ENCODE results near the gene SNRK.

Gene SNRK

DNA sequence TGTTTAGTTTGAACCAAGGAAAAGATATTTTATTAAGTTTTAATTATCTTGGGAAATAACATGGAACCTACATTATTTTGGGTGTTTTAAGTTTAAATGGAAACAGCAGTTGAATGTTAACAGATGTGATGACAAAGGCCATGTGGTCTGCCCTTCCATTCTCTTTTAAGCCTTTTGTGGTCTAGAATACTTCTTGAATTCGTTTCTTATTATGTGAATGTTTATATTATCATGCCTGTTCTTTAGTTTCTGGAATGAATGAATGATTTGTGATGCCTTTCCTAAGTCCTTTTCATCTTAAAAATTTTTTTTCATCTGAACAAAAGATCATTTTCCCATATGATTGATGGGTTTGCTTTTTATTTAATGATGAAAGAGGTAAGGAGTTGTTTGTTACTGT, 44.6 kb downstream of the SNRK start:
- ChIA-PET POLR2A (no interaction called here), CTCF (no interaction called here)
- TF ChIP-seq CTCF (IDR thresholded peaks at IDR 0.05; ENCODE audit: control extremely low read depth, extremely low read depth, low read depth, missing control alignments): no peak

GRCh38 chr3:43331381-43331780, 45.0 kb downstream of the SNRK start:
- TF ChIP-seq CTCF (IDR thresholded peaks at IDR 0.05; ENCODE audit: control extremely low read depth, extremely low read depth, low read depth, missing control alignments): no peak
- CTCF ChIA-PET: no interaction called here
- POLR2A ChIA-PET: no interaction called here
- DNase-seq (ENCODE audit: extremely low spot score): no peak

More for the DNA sequence above, 44.6 kb downstream of the SNRK start:
- no peak for DNase-seq (ENCODE audit: extremely low spot score)

DNA sequence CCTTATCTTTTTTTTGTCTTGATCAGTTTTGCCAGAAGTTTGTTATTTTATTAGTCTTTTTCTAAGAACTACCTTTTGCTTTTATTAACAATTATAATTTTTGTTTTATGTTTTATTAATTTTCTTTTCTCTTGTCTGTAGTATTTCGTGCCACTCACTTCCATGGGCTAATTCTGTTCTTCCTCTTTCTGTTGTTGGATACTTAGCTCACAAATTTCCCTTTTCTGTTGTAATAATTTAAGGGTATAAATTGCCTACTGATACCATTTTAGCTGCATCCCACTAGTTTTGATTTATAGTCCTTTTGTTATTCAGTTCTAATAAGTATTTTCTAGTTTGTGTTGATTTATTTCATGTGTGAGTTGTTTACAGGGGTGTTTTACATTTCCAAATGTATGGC, 48.6 kb downstream of the SNRK start:
- no peak for TF ChIP-seq CTCF (IDR thresholded peaks at IDR 0.05; ENCODE audit: control extremely low read depth, extremely low read depth, low read depth, missing control alignments)
- CTCF ChIA-PET: interaction anchor here (1.8 kb wide), 1 partner anchor 10 kb away, joined by 6 read pairs; no protein-coding TSS in a partner anchor
- POLR2A ChIA-PET: no interaction called here
- no peak for DNase-seq (ENCODE audit: extremely low spot score)

DNA sequence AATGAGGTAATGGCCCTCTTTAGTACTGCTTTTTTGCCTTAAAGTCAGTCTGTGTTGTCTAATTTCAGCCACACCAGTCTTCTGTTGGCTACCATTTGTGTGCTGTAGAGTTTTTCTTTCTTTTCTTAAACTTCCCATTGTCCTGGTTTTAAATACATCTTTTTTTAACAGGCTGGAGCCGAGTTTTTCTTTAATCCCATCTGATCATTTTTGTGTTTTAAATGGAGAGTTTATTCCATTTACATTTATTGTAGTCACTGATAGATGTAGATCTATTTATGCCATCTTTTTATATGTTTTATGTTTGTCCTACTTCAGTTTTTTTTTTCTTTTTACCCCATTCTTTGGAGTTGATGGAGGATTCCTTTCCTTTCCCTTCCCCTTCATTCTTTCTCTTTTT, 49.5 kb downstream of the SNRK start:
- ChIA-PET POLR2A (no interaction called here), CTCF (no interaction called here)
- no peak for DNase-seq (ENCODE audit: extremely low spot score)
- TF ChIP-seq CTCF (IDR thresholded peaks at IDR 0.05; ENCODE audit: control extremely low read depth, extremely low read depth, low read depth, missing control alignments): no peak

DNA sequence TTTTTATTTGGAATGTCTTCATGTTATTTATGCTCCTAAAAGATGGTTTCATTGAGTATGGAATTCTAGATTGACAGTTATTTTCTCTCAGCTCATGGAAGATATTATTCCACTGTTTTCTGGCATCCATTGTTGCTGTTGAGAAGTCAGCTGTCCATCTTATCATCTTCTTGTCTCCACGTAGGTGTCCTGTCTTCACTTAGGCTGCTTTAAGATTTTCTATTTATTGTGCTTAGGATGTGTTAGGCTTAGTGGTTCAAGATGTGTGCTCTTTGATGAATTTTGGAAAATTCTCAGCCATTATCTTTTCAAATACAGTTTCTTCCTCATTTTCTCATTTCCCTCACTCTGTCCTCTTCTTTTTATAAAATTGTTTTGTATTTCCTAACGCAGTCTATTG, 52.0 kb downstream of the SNRK start:
- no peak for DNase-seq (ENCODE audit: extremely low spot score)
- CTCF ChIA-PET: interaction anchor here (1.2 kb wide), 1 partner anchor 21 kb away, joined by 3 read pairs; no protein-coding TSS in a partner anchor
- POLR2A ChIA-PET: no interaction called here
- TF ChIP-seq CTCF (IDR thresholded peaks at IDR 0.05; ENCODE audit: control extremely low read depth, extremely low read depth, low read depth, missing control alignments): no peak

DNA sequence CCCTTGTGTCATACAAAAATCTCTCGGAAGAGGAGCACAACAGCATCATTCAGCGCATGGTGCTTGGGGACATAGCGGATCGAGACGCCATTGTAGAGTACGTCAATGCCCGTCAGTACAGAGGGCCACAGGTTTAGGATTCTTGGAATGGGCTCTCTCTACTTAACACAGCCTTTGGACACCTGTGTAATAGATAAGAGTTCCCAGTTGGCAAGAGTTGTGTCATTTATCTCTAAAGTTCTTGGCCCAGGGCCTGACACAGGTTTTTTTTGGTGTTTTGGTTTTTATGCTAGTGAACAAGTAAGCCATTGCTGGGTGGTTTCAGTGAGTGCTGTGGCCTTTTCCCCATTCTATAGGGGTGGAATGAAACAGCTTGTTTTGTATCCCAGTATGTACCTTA, 54.1 kb downstream of the SNRK start:
- DNase-seq (ENCODE audit: extremely low spot score): no peak
- POLR2A ChIA-PET: no interaction called here
- no peak for TF ChIP-seq CTCF (IDR thresholded peaks at IDR 0.05; ENCODE audit: control extremely low read depth, extremely low read depth, low read depth, missing control alignments)
- CTCF ChIA-PET: no interaction called here

GRCh38 chr3:43341788-43342187, 55.4 kb downstream of the SNRK start:
- CTCF ChIA-PET: no interaction called here
- TF ChIP-seq CTCF (IDR thresholded peaks at IDR 0.05; ENCODE audit: control extremely low read depth, extremely low read depth, low read depth, missing control alignments): no peak

More at GRCh38 chr3:43341788-43342187, 55.4 kb downstream of the SNRK start:
- no peak for DNase-seq (ENCODE audit: extremely low spot score)
- POLR2A ChIA-PET: no interaction called here
